DOHH2 (cell line): ENCODE measurements around the gene MRGPRF.

Experiments
- H3F3A ChIP-seq: fragments of 200-600 bp; sonication (generic), shearing (Covaris generic); 2 replicates; pipeline ENCODE4 v1.6.0; 2016; ENCODE audit warnings: antibody characterized with exemption, mild to moderate bottlenecking; ENCODE audit not compliant: control insufficient read depth, insufficient read depth
- H3K27ac ChIP-seq: fragments of 200-600 bp; sonication (generic); 2 replicates; pipeline ENCODE4 v1.5.1; 2014; ENCODE audit warnings: low read depth, mild to moderate bottlenecking, low read length, moderate library complexity
- H3K27me3 ChIP-seq: fragments of 200-600 bp; sonication (generic); 2 replicates; pipeline ENCODE4 v1.6.1; 2014; ENCODE audit warnings: mild to moderate bottlenecking, low read length, mixed read lengths; ENCODE audit not compliant: control insufficient read depth
- H3K36me3 ChIP-seq: fragments of 200-600 bp; sonication (generic); 2 replicates; pipeline ENCODE4 v1.6.1; 2014; ENCODE audit warnings: mild to moderate bottlenecking, low read length, moderate library complexity, mixed read lengths; ENCODE audit not compliant: control insufficient read depth
- H3K4me1 ChIP-seq: fragments of 200-600 bp; sonication (generic); 2 replicates; pipeline ENCODE4 v1.6.1; 2014; ENCODE audit warnings: mild to moderate bottlenecking, low read length, mixed read lengths; ENCODE audit not compliant: control insufficient read depth
- H3K4me2 ChIP-seq: fragments of 200-600 bp; sonication (generic); 2 replicates; pipeline ENCODE4 v1.6.0; 2014; ENCODE audit warnings: mild to moderate bottlenecking, low read length, moderate library complexity
- H3K4me3 ChIP-seq: fragments of 200-600 bp; sonication (generic); 2 replicates; pipeline ENCODE4 v1.5.1; 2014; ENCODE audit warnings: mild to moderate bottlenecking, low read length, mixed read lengths
- H3K79me2 ChIP-seq: fragments of 200-600 bp; sonication (generic); 2 replicates; pipeline ENCODE4 v1.6.1; 2014; ENCODE audit warnings: mild to moderate bottlenecking, low read length, mixed read lengths; ENCODE audit not compliant: control insufficient read depth
- H3K9me2 ChIP-seq: fragments of 200-600 bp; sonication (generic); replicated peaks from 2 replicates; pipeline ENCODE4 v1.6.1; 2014; ENCODE audit warnings: mild to moderate bottlenecking, low read length, mixed read lengths; ENCODE audit not compliant: control insufficient read depth
- H3K9me3 ChIP-seq: fragments of 200-600 bp; sonication (generic); 2 replicates; pipeline ENCODE4 v1.6.1; 2014; ENCODE audit warnings: antibody characterized with exemption, low read length, mixed read lengths; ENCODE audit not compliant: control insufficient read depth, insufficient read depth
- H4K20me1 ChIP-seq: fragments of 200-600 bp; sonication (generic); 2 replicates; pipeline ENCODE4 v1.6.0; 2014; ENCODE audit warnings: low read depth, mild to moderate bottlenecking, antibody characterized with exemption, low read length, moderate library complexity; ENCODE audit not compliant: control insufficient read depth, insufficient read depth
- EZH2phosphoT487 ChIP-seq: fragments of 200-600 bp; sonication (generic); IDR thresholded peaks from 2 replicates; pipeline ENCODE4 v1.6.1; 2017; ENCODE audit warnings: borderline replicate concordance, mild to moderate bottlenecking, antibody characterized with exemption, low read length, moderate library complexity, mixed read lengths
- TF ChIP-seq, protein P1 (sequence below): fragments of 200-600 bp; sonication (generic); IDR thresholded peaks from one replicate; pipeline ENCODE4 v1.5.1; 2014; ENCODE audit warnings: antibody characterized with exemption, mild to moderate bottlenecking, low read depth, low read length; ENCODE audit not compliant: poor library complexity, severe bottlenecking

The MRGPRF gene

DNA sequence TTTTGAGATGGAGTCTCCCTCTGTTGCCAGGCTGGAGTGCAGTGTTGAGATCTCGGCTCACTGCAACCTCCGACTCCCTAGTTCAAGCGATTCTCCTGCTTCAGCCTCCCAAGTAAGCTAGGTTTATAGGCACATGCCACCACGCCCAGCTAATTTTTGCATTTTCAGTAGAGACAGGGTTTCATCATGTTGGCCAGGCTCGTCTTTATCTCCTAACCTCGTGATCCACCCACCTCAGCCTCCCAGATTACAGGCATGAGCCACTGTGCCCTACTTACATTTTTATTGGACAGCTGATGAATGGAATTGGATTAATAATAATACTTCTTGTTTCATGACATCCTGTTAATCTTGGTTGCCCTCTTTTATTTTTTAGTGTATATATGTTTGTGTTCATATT is 29.2 kb downstream of the MRGPRF start:
- Histone ChIP-seq H3K4me1 (no peaks in the 10 kb centered on the region), H3K27ac (no peak overlapping the region), H3K9me2 (no peaks in the 10 kb centered on the region), H3K36me3 (no peaks in the 10 kb centered on the region), H4K20me1 (no peaks in the 10 kb centered on the region), H3K27me3 (peaks cover 14% of the 10 kb centered on the region), H3K4me2 (no peak overlapping the region), H3F3A (no peaks in the 10 kb centered on the region), H3K79me2 (no peaks in the 10 kb centered on the region), H3K9me3 (no peaks in the 10 kb centered on the region), H3K4me3 (no peak overlapping the region)
- TF ChIP-seq, protein P1, sequence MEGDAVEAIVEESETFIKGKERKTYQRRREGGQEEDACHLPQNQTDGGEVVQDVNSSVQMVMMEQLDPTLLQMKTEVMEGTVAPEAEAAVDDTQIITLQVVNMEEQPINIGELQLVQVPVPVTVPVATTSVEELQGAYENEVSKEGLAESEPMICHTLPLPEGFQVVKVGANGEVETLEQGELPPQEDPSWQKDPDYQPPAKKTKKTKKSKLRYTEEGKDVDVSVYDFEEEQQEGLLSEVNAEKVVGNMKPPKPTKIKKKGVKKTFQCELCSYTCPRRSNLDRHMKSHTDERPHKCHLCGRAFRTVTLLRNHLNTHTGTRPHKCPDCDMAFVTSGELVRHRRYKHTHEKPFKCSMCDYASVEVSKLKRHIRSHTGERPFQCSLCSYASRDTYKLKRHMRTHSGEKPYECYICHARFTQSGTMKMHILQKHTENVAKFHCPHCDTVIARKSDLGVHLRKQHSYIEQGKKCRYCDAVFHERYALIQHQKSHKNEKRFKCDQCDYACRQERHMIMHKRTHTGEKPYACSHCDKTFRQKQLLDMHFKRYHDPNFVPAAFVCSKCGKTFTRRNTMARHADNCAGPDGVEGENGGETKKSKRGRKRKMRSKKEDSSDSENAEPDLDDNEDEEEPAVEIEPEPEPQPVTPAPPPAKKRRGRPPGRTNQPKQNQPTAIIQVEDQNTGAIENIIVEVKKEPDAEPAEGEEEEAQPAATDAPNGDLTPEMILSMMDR = no peak
- TF ChIP-seq EZH2phosphoT487 = no peak

DNA sequence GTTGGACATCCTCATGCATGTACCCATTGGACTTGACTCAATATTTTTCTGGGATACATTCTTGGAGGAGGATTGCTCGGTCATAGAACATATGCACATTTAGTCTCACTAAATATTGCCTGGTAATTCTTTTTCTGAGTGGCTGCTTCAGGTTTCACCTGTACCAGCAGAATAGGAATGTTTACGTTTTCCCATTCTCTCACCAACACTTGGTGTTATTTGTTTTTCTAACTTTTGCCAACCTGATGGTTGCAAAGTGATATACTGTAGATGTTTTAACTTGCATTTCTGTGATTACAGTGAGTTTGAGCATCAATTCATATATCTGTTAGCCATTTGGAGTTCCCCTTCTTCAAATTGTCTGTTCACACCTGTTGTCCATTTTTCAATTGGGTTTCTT is 30.9 kb downstream of the MRGPRF start:
- TF ChIP-seq EZH2phosphoT487 = no peak
- TF ChIP-seq, protein P1 = no peak
- H3K4me3 ChIP-seq = no peak overlapping the region
- H3F3A ChIP-seq = no peaks in the 10 kb centered on the region
- H3K36me3 ChIP-seq = no peaks in the 10 kb centered on the region
- H3K27me3 ChIP-seq = peaks cover 7% of the 10 kb centered on the region; the same call in 1 of the 2 replicates
- H3K9me3 ChIP-seq = no peaks in the 10 kb centered on the region
- H3K4me2 ChIP-seq = no peak overlapping the region
- H3K4me1 ChIP-seq = no peaks in the 10 kb centered on the region
- H3K79me2 ChIP-seq = no peaks in the 10 kb centered on the region
- H4K20me1 ChIP-seq = no peaks in the 10 kb centered on the region
- H3K27ac ChIP-seq = no peak overlapping the region
- no peaks in the 10 kb centered on the region for H3K9me2 ChIP-seq

DNA sequence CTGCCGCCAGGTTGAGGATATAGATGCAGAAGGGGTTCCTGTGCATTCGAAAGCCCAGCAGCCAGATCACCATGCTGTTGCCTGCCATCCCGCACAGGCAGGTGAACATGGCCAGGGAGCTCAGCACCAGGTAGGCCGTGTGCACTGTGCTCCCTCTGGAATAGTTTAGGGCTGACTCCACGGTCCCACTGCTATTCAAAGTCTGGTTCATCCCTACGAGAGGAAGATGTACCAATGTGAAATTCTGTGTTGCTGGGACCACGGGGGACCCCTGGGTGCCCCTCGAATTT is 32.3 kb downstream of the MRGPRF start, which contains the start of gene MRGPRD:
TSS of gene MRGPRD (minus strand) at position 211 of the 290 bp plus-strand sequence. CDS start at position 211, 0 bp downstream.
- H3K27ac ChIP-seq = no peak within 1 kb of the TSS
- H3K36me3 ChIP-seq = no peaks in the 10 kb centered on the region
- no peak within 1 kb of the TSS for H3K4me3 ChIP-seq
- no peaks in the 10 kb centered on the region for H3K9me2 ChIP-seq
- TF ChIP-seq, protein P1 = no peak
- TF ChIP-seq EZH2phosphoT487 = no peak
- H3K27me3 ChIP-seq = no peaks in the 10 kb centered on the region
- H3K79me2 ChIP-seq = no peaks in the 10 kb centered on the region
- H3K9me3 ChIP-seq = no peaks in the 10 kb centered on the region
- H3K4me1 ChIP-seq = no peaks in the 10 kb centered on the region
- H3K4me2 ChIP-seq = no peak within 1 kb of the TSS
- H4K20me1 ChIP-seq = no peaks in the 10 kb centered on the region
- no peaks in the 10 kb centered on the region for H3F3A ChIP-seq
